Skeletal muscle satellite cell (primary cell): Measurements from ENCODE around the gene NEK4.

ENCODE experiments used
- H3K27me3 ChIP-seq: 2 replicates; pipeline ENCODE4 v1.7.0; 2013; ENCODE audit warnings: low read length; ENCODE audit not compliant: control insufficient read depth, insufficient read depth
- H3K36me3 ChIP-seq: 2 replicates; pipeline ENCODE4 v1.7.0; 2013; ENCODE audit warnings: mild to moderate bottlenecking, control low read depth, low read length; ENCODE audit not compliant: insufficient read depth
- H3K4me1 ChIP-seq: 2 replicates; pipeline ENCODE4 v1.7.0; 2013; ENCODE audit warnings: low read length; ENCODE audit not compliant: control insufficient read depth, insufficient read depth
- H3K4me2 ChIP-seq: 2 replicates; pipeline ENCODE4 v1.7.0; 2013; ENCODE audit warnings: mild to moderate bottlenecking, low read length
- H3K4me3 ChIP-seq: 2 replicates; pipeline ENCODE4 v1.7.0; 2013; ENCODE audit warnings: low read length
- H3K9ac ChIP-seq: 2 replicates; pipeline ENCODE4 v1.7.0; 2013; ENCODE audit warnings: mild to moderate bottlenecking, low read depth, low read length, moderate library complexity
- H3K9me3 ChIP-seq: replicated peaks from 2 replicates; pipeline ENCODE4 v1.7.0; 2013; ENCODE audit warnings: mild to moderate bottlenecking, control low read depth, low read length

Gene NEK4

GRCh38 chr3:52775877-52776276 lies 5.1 kb upstream of the NEK4 start:
- no peak overlapping the region for H3K9ac ChIP-seq
- H3K36me3 ChIP-seq: no peaks in the 10 kb centered on the region
- H3K4me1 ChIP-seq: peaks cover 6% of the 10 kb centered on the region
- peaks cover 41% of the 10 kb centered on the region for H3K27me3 ChIP-seq
- no peak overlapping the region for H3K4me2 ChIP-seq
- H3K4me3 ChIP-seq: no peak overlapping the region
- no peaks in the 10 kb centered on the region for H3K9me3 ChIP-seq

GRCh38 chr3:52774901-52775864 lies 4.4 kb upstream of the NEK4 start:
- H3K36me3 ChIP-seq: no peaks in the 10 kb centered on the region
- H3K9me3 ChIP-seq: no peaks in the 10 kb centered on the region
- H3K9ac ChIP-seq: no peak overlapping the region

GRCh38 chr3:52774066-52774713 lies 3.5 kb upstream of the NEK4 start:
- H3K4me1 ChIP-seq: peaks cover 15% of the 10 kb centered on the region
- H3K4me2 ChIP-seq: no peak overlapping the region
- H3K9me3 ChIP-seq: no peaks in the 10 kb centered on the region
- H3K27me3 ChIP-seq: peaks cover 26% of the 10 kb centered on the region
- no peak overlapping the region for H3K4me3 ChIP-seq
- no peaks in the 10 kb centered on the region for H3K36me3 ChIP-seq
- H3K9ac ChIP-seq: no peak overlapping the region

More at GRCh38 chr3:52774901-52775864, 4.4 kb upstream of the NEK4 start:
- Histone ChIP-seq H3K27me3 (peaks cover 34% of the 10 kb centered on the region), H3K4me2 (no peak overlapping the region), H3K4me3 (no peak overlapping the region), H3K4me1 (peaks cover 6% of the 10 kb centered on the region)

- no peak overlapping the region for H3K9ac ChIP-seq
- no peaks in the 10 kb centered on the region for H3K36me3 ChIP-seq
- peaks cover 15% of the 10 kb centered on the region for H3K4me1 ChIP-seq
- no peaks in the 10 kb centered on the region for H3K9me3 ChIP-seq
- peaks cover 20% of the 10 kb centered on the region for H3K27me3 ChIP-seq
- no peak overlapping the region for H3K4me3 ChIP-seq
- no peak overlapping the region for H3K4me2 ChIP-seq
These were observed 2.8 kb upstream of the NEK4 start for GRCh38 chr3:52773361-52774065.

GRCh38 chr3:52771702-52772101 lies 962 bp upstream of the NEK4 start:
- Histone ChIP-seq H3K9ac (peak overlapping the region; percentile 84), H3K9me3 (no peaks in the 10 kb centered on the region), H3K4me1 (peaks cover 15% of the 10 kb centered on the region), H3K4me2 (peak overlapping the region; percentile 79), H3K4me3 (peak overlapping the region; percentile 78), H3K27me3 (peaks cover 9% of the 10 kb centered on the region), H3K36me3 (peaks cover 7% of the 10 kb centered on the region)

- Histone ChIP-seq H3K4me2 (peak overlapping the region; percentile 79), H3K27me3 (peaks cover 9% of the 10 kb centered on the region), H3K4me3 (peak overlapping the region; percentile 78), H3K36me3 (peaks cover 8% of the 10 kb centered on the region), H3K9ac (peak overlapping the region; percentile 84), H3K9me3 (no peaks in the 10 kb centered on the region), H3K4me1 (peaks cover 15% of the 10 kb centered on the region)
These were observed 568 bp upstream of the NEK4 start for GRCh38 chr3:52771334-52771681.

GRCh38 chr3:52769786-52770455 lies 819 bp downstream of the NEK4 start:
- Histone ChIP-seq H3K27me3 (no peaks in the 10 kb centered on the region), H3K4me3 (peak overlapping the region; percentile 78), H3K4me2 (peak overlapping the region; percentile 79), H3K9ac (peak overlapping the region; percentile 84), H3K36me3 (peaks cover 14% of the 10 kb centered on the region), H3K4me1 (peaks cover 15% of the 10 kb centered on the region), H3K9me3 (no peaks in the 10 kb centered on the region)

GRCh38 chr3:52763466-52763865 lies 7.3 kb downstream of the NEK4 start:
- Histone ChIP-seq H3K9me3 (no peaks in the 10 kb centered on the region), H3K9ac (no peak overlapping the region), H3K36me3 (peaks cover 47% of the 10 kb centered on the region), H3K4me1 (peaks cover 9% of the 10 kb centered on the region), H3K4me2 (no peak overlapping the region), H3K27me3 (no peaks in the 10 kb centered on the region), H3K4me3 (no peak overlapping the region)

GRCh38 chr3:52756141-52756540 lies 14.6 kb downstream of the NEK4 start:
- Histone ChIP-seq H3K4me2 (no peak overlapping the region), H3K36me3 (peaks cover 33% of the 10 kb centered on the region), H3K4me3 (no peak overlapping the region), H3K4me1 (peaks cover 3% of the 10 kb centered on the region), H3K9ac (no peak overlapping the region), H3K27me3 (no peaks in the 10 kb centered on the region), H3K9me3 (no peaks in the 10 kb centered on the region)

- H3K27me3 ChIP-seq: no peaks in the 10 kb centered on the region
- peaks cover 21% of the 10 kb centered on the region for H3K36me3 ChIP-seq
- no peak overlapping the region for H3K4me2 ChIP-seq
- H3K4me3 ChIP-seq: no peak overlapping the region
- H3K9me3 ChIP-seq: no peaks in the 10 kb centered on the region
- peaks cover 3% of the 10 kb centered on the region for H3K4me1 ChIP-seq
- H3K9ac ChIP-seq: no peak overlapping the region
These were observed 16.4 kb downstream of the NEK4 start for GRCh38 chr3:52754373-52754772.
